ENCODE results near the gene ZNF219. TPM values are rescaled to one million over a fixed set of nuclear protein-coding genes. Genes with fewer than 3 reads are reported as not detected.

The ZNF219 gene
- total RNA-seq, 1 donor from 2014 or later, result 49.4 TPM

DNA sequence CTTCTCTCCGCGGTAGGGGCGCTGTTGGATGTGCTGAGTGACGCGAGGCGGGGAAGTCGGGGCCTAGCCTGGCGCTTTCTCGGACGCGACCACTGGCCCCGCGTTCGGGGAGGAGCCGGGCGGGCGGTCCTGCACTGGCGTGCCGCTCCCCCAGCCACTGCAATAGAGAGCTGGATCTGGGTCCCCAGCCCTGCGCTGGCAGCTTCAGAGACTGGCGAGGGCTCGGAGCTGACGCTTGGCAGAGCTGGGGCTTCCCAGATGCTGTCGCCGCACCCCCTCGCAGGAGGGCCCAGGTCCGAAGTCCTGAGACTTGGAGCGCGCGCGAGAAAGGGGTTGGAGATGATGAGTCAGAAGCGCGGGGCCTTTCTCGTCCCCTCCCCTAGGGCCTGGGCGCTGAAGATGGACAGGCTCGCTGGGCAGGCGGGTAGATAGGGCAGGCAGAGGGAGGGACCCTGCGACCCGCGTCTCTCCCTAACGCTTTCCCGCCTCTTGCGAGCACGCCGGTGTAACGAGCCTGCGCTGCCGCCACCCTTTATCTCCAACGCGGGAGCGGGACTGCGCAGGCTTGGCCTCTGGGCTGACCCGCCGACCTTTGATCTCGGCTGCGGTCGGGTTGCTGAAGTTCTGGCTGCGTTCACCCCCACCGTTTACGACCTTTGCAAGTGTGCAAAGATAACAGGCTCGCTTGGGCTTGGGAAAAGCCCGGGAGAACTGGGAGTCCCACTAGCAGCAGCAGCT, 5.4 kb upstream of the ZNF219 start:
- DNase-seq (ENCODE audit: missing footprints), result peak; percentile 97
- intact Hi-C loops (cut with DNase I), result loop anchor here (2.0 to 5.0 kb wide), 2 partner anchors 63 to 422 kb away; partner anchors contain the start of gene RNASE4
- ATAC-seq, result peak; percentile 96

- intact Hi-C loops (cut with DNase I), result loop anchor here (2.0 to 5.0 kb wide), 2 partner anchors 63 to 421 kb away; partner anchors contain the start of gene RNASE4
- ATAC-seq (no peak), DNase-seq (ENCODE audit: missing footprints) (no peak)
Observed at GRCh38 chr14:21103411-21103709, 4.9 kb upstream of the ZNF219 start.

DNA sequence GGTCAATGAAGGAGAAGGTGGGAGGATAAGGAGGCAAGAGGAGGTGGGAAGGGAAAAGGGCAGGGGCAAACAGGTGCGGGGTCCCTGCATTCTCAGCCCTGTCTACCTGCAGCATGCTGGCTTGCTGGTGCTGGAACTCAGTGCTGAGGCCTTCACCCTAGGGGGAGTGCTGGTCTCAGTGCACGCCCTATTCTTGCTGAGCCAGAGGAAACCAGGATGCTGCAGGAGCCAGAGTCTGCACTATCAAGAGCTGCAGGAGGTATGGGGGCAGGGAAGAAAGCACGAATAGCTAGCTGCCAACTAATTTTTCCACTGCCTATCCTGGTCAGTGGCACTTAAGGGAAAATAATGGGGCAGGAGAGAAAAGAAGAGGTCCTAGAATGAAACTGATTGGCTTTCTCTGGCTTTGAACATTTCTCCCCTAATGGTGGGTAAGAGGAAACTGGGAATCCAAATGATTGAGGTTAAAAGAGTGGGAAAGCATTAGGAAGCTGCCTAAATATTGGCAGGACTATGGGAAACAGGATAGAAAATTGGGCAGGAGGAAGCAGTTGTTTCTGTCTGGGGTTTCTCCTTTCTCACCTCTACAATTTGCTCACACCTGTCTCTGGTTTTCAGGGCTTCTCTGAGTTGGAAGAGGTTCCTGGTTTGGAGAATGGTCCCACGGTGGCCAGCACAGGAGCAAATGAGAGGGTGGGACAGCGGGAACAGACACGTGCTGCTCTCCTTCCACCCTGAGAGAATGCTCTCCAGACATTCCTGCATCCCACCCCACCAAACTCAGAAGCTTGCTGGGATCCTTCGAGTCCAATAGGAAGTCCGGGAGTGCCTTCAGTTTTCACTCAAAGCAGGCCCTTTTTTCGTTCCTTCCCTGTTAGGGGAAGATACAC, 4.3 kb upstream of the ZNF219 start:
- intact Hi-C loops (cut with DNase I), result loop anchor here (2.0 to 5.0 kb wide), 2 partner anchors 62 to 420 kb away; partner anchors contain the start of gene RNASE4
- ATAC-seq (no peak), DNase-seq (ENCODE audit: missing footprints) (no peak)

DNA sequence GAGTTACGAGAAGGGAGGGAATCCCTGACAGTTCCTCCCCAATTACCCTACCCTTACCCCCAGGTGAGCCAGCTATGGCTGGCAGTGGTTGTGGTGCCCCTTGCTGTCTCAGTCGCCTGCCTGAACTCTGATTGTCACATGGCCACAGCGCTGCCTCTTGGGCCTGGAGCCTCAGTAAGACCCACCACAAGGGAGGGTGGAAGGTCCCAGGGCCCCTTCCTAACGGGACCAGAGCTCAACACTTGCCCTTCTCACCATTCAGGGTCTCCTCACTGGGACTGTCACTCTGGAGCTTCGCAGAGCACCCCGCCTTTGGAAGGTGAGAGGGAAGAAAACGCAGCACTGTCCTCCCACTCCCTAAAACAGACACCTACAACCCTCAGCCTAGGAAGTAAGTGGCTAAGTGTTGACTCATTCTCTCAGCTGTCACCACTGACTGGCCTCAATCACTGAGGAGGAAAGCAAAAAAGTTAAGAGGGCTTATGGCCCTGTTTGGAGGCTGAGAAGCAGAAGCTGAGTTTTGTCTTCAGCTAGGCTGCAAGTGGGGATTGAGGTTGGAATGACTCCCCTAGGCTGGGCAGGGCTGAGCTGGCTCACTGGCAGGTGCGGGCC, 3.5 kb upstream of the ZNF219 start:
- DNase-seq (ENCODE audit: missing footprints) (no peak), ATAC-seq (no peak)
- intact Hi-C loops (cut with DNase I), result loop anchor here (2.0 to 5.0 kb wide), 2 partner anchors 61 to 420 kb away; partner anchors contain the start of gene RNASE4

DNA sequence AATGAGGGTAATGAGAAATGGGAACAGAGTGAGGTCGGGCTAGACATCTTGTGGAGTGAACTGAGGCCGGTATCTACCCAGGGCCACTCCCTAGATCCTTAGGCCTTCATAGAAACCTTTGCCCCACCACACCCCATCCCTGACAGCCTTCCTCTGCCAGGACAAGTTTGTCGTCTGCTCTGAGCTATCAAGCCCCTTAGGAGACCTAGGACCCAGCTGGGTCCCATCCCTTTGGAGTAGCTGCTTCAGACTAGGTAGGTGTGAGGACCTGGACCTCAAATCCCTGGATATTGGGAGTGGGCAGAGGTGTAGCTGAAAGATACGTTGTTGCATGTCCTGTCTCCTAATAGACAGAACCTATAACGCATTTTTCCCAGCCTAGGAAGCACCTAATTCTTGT, 2.5 kb upstream of the ZNF219 start, which contains the start of gene TMEM253:
Gene TMEM253, plus strand, starts transcription at position 136 of the 400 bp plus-strand sequence. CDS start 278 bp downstream, outside the sequence.
- intact Hi-C loops (cut with DNase I), result loop anchor here (5.0 kb wide), 1 partner anchor 419 kb away; the partner anchor contains the start of gene RNASE4
- no peak for ATAC-seq
- no peak for DNase-seq (ENCODE audit: missing footprints)

DNA sequence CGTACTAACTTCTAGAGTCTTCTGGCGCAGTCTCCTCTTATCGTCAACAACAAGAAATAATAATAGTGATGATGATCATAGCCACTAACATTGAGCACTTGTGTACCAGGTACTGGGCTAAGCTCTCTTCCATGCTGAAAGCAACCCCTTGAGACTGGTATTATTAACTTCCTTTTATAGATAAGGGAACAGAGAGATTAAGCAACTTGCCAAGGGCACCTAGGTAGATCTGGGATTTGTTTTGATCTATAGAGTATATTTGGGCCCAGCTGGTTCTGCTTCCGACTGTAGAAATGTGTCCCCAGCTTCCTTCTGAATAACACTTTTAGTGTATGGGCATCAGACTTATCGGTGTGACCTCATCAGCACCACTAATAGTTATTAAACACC, 1.1 kb upstream of the ZNF219 start:
- ATAC-seq, result no peak
- intact Hi-C loops (cut with DNase I), result no loop called here
- no peak for DNase-seq (ENCODE audit: missing footprints)

- DNase-seq (ENCODE audit: missing footprints) (no peak), ATAC-seq (no peak)
- intact Hi-C loops (cut with DNase I), result no loop called here
Observed at GRCh38 chr14:21098892-21099595, 589 bp upstream of the ZNF219 start.

GRCh38 chr14:21097636-21098075, 799 bp downstream of the ZNF219 start:
- no peak for ATAC-seq
- DNase-seq (ENCODE audit: missing footprints), result no peak
- intact Hi-C loops (cut with DNase I), result no loop called here

DNA sequence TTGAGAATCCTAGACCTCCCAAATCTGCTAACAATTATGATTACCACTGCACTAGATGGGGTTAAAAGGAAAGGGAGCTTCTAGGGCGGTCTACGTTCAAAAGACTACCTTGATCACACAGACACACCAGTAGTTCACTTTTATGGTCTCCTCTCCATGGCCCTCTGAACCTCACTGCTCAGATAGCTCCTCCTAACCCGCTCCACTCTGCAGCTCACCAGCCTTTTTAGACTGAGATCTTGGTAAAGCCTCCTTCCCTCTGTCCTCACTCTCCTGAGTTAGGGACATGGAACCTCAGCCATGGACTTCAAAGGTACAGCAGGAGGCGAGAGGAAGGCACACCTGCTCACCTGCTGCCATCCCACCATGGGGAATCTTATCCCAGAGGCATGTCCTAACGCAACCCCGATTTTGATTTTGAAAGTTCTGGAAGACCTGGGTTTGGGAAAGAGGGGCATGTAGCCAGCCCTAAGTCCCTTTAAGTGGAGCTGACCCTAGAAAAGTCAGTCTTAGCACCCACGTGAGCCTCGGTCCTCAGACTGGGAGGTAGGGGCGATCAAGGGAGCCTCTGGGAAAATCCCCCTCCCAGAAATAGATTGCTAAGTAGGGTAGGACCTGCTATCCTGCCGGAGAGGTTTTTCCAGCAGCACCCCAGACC, 1.3 kb downstream of the ZNF219 start:
- DNase-seq (ENCODE audit: missing footprints), result no peak
- ATAC-seq, result no peak
- intact Hi-C loops (cut with DNase I), result no loop called here

GRCh38 chr14:21096438-21096837, 2.0 kb downstream of the ZNF219 start:
- no peak for ATAC-seq
- no peak for DNase-seq (ENCODE audit: missing footprints)
- intact Hi-C loops (cut with DNase I), result no loop called here

- intact Hi-C loops (cut with DNase I), result no loop called here
- ATAC-seq (no peak), DNase-seq (ENCODE audit: missing footprints) (no peak)
Observed at GRCh38 chr14:21095430-21096205, 2.8 kb downstream of the ZNF219 start.

- intact Hi-C loops (cut with DNase I), result loop anchor here (2.0 to 5.0 kb wide), 2 partner anchors 79 to 237 kb away; no protein-coding TSS in a partner anchor
- DNase-seq (ENCODE audit: missing footprints) (peak; percentile 9), ATAC-seq (no peak)
Observed at GRCh38 chr14:21093769-21094681, 4.4 kb downstream of the ZNF219 start.

GRCh38 chr14:21093018-21093417, 5.4 kb downstream of the ZNF219 start:
- DNase-seq (ENCODE audit: missing footprints) (no peak), ATAC-seq (no peak)
- intact Hi-C loops (cut with DNase I), result loop anchor here (2.0 to 5.0 kb wide), 2 partner anchors 78 to 236 kb away; no protein-coding TSS in a partner anchor

GRCh38 chr14:21092273-21093011, 6.0 kb downstream of the ZNF219 start:
- ATAC-seq, result peak; percentile 88

DNA sequence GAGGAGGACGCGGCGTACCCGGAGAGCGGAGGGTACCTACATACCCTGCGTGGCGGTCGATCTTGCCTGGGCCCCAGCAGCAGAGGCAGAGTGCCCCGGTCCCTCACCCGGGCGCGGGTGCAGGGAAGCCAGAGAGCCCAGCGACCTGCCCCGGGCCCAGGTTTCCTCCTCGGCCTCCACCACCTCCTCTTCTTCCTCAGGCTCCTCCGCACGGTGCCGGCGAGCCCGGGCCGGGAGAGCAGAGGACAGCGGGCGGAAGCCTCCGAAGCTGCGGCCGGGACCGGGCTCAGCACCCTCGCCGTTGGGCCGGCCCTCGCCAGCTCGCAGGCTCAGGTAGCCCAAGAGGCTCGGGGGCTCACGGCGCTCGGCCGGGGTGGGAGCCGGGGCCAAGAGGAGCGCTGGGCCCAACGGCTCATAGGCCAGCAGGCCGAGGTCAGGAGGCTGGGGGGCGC, 6.6 kb downstream of the ZNF219 start:
- intact Hi-C loops (cut with DNase I), result loop anchor here (1.0 to 5.0 kb wide), 3 partner anchors 21 to 235 kb away; no protein-coding TSS in a partner anchor
- ATAC-seq (peak; percentile 2), DNase-seq (ENCODE audit: missing footprints) (no peak)

More at GRCh38 chr14:21092273-21093011, 6.0 kb downstream of the ZNF219 start:
- peak; percentile 94 for DNase-seq (ENCODE audit: missing footprints)
- intact Hi-C loops (cut with DNase I), result loop anchor here (1.0 to 5.0 kb wide), 3 partner anchors 21 to 235 kb away; no protein-coding TSS in a partner anchor

Data from Right ventricle myocardium inferior (tissue), 1 donor.